ENCODE results near the gene PTPRO.

PTPRO gene

DNA sequence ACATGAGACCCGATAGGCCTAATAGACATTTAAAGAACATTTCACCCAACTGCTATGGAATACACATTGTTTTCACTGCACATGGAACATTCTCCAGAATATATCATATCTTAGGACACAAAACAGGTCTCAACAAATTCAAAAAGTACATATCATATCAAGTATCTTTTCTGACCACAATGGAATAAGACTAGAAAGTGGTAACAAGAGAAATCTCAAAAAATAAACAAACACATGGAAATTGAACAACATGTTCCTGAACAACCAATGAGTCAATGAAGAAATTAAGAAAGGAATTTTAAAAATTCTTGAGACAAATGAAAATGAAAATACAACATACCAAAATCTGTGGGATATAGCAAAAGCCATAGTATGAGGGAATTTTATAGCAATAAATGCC is 208.1 kb downstream of the PTPRO start:
- DNase-seq, result no peak

DNA sequence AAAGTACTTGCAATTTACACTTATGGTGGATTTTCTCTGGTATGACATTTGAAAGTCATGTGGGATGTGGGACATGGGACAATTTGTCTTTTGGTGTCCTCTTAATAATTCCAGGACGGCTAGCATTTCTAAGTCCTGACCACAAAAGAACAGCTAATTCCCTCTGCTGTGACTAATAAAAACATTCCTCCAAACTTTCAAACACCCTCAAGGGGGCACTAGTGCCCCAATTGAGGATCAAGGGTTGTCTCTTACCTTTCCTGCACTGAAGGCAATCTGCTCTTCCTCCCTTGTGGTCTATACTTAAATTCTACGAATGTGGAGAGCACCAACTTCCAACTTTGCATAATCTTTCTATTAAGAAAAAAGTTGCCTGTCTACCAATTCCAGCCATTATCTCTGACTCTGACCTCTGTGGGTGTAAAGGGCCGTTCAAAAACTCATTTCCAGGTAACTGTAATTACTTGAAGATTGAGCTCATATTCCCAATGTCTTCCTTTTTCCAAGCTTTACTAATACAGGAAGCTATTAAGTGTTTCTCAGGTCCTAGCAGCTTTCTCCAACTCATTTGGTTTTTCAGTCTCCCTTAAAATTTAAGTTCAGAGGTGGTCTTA is 210.2 kb downstream of the PTPRO start:
- no peak for DNase-seq

DNA sequence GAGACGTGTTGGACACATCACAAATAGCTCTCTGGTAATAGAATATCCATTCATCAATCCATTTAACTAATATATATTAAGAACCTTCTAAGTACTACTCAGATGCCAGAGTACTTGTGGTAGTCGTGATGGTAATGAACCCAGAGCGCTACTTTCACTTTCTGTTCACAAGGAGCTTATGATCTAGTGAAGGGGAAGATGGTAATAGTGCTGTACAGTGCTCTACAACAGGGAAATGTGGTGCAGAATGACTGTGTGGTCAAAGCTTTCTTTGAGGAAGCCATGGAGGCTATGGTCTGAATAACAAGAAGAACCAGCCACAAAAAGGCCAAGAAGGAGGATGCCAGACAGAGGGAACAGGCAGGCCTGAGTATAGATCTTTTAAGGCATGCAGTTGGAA is 212.0 kb downstream of the PTPRO start:
- no peak for DNase-seq

DNA sequence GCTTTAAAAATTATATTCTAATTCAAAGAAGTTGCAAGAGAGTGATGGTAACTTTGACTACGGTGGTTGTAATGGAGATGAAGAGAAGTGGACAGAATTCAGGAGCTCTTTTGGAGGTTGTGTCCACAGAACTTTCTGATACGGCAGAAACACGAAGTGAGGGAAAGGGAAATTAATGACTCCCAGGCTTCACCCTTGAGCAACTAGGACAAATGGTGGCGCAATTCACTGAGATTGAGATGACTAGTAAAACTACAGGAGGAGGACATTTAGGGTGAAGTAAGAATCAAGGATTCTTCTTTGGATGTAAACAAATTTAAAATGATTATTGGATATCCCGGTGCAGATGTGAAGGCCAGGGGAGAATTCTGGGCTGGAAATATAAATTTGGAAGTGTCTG is 212.6 kb downstream of the PTPRO start:
- DNase-seq, result no peak

DNA sequence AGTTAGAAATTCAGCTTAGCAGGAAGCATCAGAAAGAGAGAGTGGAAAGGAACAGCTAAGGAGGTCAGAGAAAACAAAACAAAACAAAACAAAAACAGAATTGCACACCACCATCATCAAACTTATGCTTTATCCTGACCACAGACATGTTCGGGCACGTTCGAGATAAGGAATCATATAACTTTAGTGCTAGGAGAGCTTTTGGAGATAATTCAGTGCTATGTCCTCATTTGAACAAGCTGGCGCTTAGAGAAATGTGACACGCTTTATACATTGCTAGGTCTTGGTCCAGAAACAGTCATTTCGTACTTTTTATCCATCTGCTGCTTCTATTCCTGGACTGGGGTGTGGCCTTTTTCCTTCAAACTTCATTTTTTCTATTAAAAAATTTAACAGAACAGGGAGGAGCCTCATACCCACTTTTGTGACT is 213.1 kb downstream of the PTPRO start:
- no peak for DNase-seq

DNA sequence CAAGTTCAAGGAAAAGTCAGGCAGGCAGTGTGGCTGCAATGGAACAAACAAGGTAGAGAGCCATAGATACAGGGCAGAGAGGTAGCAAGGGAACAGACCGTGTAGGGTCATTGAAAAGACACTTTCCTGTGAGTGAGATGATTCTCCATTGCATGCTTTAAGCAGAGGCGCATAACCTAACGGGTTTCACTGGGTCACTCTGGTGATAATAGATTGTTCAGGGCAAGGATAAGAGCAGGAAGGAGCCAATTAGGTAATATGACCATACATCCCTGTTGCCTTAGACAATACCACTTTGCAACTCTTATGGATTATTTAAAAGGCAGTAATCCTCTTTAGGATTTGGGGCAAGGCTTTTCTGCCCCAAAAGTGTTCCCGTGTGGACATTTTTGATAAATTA is 214.1 kb downstream of the PTPRO start:
- no peak for DNase-seq

DNA sequence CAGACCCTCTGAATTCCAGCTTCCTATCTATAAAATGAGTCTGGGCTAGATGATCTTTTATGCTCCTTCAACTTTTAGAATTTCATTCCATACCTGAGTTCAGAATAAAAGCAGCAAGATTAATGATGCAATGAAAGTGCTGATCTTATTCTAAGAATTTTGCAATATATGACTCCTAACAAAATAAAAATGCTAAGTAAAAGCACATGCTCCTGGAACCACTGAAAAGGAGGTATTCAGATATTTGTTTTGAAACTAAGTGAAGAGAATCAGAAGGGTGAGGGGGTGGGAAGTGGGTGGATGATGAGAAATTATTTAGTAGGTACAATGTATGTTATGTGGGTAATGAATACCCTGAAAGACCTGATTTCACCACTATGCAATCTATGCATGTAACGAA is 216.6 kb downstream of the PTPRO start:
- DNase-seq, result no peak

DNA sequence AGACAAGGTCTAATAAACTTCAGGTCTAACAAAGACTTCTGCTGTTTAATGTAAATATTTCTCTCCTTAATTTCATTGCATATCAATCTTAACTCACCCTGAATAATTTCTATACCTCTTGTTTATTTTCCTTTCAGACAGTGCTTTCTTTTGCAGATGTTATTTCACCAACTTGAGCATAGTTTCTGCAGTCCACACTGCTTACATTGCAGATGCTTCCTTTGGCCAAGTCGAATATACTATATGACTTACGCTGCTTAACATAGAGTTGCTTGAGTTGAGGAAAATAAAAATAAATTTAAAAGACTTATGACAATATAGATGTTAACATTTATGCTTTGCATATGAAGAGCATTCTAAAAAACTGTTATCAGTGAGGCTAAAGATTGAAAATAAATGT is 217.7 kb downstream of the PTPRO start:
- no peak for DNase-seq

DNA sequence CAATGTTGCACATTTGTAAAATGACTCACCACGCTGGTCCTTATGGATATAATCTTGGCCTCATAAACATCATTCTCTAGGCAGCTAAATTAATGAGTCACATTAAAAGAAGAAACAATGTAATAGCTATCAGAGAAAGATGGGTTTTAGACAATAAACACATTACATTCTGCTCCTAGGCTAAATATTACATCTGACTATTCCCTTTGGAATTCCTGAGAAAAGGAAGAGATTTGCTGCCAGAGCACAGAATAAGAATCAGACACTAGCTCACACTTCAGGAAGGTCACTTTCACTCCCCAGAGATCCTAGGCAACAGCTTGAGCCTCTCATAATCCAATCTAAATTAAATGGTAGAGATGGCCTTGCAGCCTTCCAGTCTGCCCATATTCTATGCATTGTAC is 218.2 kb downstream of the PTPRO start:
- DNase-seq, result no peak

DNA sequence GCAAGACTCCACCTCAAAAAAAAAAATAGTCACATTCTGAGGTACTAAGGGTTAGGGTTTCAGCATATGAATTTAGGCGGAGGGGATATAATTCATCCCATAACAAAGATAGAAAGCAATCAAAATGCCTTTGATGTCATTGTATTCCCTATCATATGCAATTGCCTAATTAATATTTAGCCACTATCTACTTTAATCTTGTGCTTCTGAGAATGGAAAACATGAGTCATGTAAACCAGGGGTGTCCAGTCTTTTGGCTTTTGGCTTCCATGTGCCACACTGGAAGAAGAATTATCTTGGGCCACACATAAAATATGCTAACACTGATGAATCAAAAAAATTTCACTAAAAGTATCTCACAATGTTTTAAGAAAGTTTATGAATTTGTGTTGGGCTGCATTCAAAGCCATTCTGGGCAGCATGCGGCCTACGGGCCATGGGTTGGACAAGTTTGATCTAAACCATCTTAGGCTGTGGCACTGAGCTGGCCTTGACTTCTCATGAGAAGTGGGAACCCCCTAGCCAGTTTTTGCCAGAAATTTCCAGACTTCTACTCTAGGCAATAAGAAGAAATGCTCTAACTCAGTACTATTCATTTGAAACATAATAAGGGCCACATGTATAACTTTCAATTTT is 219.8 kb downstream of the PTPRO start:
- DNase-seq, result no peak

DNA sequence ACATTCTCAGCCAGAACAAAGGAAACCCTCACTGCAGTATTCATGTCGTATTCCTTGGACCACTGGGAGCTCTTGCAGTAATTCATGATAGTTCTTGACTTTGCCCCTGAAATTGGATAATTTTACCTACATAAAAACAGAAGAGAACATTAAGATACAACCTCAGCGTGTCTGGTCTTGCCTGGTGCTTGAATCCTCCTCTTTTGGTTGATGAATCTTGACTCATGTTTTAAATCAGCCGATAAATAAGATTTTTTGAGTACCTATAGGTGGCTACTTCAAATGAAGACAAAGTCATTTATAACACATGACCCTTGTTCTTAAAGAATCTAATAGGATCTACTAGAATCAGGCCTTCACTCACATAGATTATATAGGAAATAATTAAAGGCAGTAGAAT is 221.0 kb downstream of the PTPRO start:
- DNase-seq, result no peak

DNA sequence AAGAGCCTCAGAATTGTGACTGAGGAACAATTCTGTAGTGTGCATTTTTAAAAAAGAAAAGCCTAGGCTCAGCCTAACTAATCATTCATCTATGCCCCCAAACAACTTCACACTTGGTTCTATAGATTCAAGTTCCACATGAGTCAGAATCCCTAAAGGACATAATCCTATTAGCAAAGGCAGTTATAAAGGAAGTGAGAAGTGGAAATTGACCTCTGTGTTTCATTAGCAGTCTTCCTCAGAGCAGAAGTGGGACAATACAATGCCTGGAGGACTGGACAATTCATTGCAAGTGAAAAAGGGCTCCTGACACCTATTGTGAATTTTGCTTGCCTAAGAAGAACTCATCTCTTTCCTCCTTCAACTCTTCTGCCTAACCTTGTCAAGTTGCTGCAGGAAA is 222.3 kb downstream of the PTPRO start:
- no peak for DNase-seq

DNA sequence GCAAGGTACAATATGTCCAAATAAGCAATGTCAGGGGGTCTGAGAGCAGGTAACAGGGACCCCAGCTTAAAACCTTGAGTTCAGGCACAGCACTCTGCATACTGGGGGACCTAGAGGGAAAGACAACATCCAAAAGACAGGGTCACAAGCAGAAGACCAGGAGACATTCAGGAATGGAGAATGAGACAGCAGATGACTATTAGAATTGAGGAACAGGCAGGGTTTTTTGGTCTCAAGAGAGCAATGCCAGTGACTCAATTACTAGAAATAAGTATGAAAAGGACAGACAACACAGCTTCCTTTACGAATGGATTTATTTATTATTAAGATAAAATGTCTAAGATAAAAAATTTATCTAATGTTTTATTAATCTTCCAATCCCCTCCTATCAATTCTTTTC is 223.0 kb downstream of the PTPRO start:
- no peak for DNase-seq

DNA sequence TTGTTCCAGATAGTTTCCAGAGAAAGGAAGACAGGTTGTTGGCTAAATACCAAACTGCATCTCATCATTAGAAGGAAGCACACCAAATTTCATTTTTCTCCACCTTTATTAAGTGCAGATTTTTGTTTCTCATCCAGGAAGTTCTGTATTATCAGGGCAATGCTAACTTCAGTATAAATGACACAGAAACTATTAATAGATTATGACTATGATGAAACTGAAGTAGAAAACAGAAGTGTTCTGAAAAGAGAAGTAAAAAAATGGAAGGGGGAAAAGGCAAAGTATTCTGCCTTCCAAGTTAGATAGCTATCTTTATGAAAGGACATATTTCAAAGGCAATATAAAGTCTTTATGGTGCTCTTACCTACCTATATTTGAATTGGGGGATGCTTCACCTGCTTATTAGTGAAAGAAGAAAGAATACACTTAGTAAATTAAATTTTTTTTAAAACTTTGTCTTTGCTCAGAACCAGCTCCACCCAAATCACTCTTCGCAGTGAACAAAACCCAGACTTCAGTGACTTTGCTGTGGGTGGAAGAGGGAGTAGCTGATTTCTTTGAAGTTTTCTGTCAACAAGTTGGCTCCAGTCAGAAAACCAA is 223.9 kb downstream of the PTPRO start:
- DNase-seq, result no peak

DNA sequence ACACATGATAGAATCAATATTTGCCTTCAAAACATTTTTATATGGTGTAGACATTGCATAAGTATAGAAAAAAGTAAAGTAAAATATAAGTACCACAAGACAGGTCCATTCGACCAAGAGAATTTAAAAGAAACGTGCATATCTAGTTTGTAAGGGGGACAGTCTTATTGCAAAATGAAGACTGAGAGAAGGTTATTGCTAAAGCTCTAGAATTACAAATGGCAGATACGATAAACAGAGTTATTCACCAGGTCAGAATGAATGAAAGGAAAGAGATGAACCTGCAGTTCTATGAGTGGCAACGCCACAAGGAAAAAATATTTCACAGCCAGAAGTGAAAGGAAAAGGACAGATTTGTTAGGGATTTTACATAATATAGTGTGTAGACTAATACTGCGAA is 224.8 kb downstream of the PTPRO start:
- no peak for DNase-seq

DNA sequence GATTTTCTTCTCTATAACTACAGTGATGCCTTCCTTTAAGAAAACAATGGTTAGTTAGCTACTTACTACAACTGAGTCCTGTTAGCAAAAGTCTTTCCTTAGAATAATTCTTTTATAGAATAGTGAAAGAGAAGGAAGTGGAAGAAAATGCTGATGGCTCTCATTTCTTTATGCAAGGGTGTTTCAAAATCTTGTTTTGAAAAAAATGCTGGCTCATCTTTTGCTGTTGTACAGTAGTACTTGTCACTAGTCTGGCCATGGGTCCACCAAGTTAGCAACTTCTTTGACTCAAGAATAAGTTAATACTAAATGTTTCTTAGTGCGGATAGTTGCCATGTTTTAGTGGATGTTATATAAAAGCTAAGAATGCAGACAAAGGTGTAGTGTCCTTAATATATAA is 225.4 kb downstream of the PTPRO start:
- DNase-seq, result no peak

DNA sequence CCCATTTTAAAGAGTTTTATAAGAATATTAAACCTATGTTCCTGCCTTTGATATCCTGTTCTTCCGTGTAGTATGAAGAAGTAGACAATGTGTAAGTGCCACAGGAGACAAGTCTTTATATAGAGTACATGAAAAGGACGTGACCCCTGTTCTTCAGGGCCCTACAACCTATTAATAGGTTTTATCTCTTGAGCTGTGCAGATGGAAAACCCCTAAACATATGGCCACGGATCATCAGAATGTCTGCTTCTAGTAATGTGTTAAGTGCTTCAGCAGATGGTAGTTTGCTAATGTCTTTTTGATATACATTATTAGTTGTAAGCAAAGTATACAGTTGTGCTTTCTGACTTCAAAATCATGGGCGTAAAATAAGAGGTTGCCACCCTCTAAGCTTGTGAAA is 228.5 kb downstream of the PTPRO start:
- DNase-seq, result no peak

DNA sequence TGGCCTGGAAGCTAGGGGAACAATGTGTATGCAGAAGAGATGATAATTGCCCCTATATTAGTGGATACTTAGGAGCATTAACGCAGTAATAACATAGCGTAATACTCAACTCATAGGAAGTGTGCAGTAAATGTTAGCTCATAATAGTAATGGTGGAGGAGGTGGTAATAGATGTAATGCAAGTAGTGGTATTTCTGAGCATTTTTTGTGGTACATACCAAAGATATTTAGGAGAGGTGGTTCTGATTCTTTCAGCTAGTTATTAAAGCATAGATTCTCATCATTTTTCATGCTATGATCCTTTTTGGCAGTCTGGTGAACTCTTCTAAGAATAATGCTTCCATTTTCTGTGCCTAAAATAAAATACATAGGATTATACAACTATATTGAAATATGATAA is 233.1 kb downstream of the PTPRO start:
- DNase-seq, result no peak

DNA sequence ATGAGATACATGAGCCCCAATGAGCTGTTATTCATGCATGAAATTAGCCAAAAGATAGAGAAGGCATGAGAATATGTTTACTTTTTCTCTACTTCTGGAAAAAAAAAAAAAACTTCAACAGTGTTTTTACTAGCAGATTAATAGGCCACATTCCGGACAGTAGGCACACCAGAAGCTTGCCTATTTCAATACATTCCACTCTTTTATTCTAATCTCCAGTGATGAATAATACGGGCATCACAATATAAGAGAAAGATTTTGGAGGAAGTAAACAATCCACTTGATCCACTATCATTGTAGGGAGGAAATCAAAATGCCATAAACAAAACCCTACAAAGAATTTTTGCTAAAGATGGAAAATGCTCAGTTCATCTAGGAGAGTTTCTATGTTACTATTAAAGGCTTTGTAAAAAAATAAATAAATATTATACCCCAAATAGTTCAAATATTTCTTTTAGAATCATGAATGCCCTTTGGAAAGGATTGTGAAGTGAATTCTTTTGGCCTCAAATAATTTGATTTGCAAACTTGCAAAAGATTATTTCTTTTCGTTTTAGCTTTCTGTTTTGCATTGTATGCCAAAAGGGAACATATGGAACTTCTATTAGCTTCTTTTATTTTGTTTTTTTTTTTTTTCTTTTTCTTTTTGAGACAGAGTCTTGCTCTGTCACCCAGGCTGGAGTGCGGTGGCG is 234.2 kb downstream of the PTPRO start:
- no peak for DNase-seq

DNA sequence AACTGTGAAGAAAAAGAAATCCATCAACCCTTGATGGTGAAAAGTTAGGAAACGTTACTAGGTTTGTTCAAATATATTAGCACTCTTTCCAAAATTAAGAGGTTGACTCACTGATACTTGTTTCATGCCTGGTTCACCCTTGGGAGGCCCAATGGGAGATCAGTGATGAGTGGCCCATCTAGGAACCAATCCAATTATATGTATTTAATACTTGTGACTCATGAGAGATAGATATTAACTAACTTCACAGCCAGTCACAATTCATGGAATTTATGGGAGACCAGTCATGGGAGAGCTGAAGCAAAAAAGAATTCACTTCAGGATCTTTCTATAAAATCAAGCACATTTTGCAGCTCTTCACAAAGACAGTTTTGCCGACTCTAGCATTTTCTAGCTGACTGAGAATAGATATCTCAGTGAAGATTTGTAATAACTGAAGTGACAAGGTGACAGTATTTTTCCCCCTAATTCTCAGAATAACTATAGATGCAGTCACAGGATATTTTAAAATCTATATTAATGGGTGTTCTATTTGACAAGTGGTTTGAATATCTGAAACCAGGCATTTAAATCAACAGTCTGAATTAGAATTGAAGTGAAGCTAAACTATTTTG is 236.7 kb downstream of the PTPRO start:
- no peak for DNase-seq

DNA sequence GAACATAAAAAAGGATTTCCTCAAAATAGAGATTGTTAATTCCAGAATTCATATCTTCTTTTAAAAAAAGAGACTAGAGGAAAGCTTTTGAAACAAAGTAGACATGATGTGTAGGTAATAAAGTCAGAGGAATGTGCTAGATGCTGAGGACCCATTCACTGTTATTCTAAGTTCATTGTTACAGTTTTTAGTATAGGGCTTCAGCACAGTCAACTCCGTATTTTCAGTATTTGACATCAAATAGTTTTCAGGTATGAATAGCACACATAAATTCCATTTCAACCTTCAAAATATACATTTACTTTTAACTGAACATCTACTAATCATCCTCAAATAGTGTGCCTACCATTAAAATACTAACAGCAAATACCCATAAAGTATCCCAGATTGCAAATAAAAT is 239.1 kb downstream of the PTPRO start:
- no peak for DNase-seq

DNA sequence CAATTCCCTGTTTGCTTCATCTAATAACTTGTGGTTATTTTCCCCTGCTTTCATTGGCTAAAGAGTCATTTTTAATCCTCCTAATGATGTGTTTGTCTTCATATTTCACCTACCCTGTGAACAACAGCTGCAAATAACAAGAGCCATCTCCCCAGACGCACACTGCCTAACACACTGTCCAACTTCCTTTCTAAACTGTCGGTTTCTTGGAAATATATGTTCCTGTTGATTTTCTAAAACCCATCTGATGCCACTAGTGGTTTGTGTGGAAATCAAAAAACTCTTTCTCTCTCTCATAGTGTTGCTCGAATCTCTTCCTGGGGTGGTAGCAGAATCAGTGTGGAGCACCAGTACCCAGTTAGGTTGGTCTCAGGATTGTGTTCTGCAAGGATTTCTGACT is 240.0 kb downstream of the PTPRO start:
- DNase-seq, result no peak

DNA sequence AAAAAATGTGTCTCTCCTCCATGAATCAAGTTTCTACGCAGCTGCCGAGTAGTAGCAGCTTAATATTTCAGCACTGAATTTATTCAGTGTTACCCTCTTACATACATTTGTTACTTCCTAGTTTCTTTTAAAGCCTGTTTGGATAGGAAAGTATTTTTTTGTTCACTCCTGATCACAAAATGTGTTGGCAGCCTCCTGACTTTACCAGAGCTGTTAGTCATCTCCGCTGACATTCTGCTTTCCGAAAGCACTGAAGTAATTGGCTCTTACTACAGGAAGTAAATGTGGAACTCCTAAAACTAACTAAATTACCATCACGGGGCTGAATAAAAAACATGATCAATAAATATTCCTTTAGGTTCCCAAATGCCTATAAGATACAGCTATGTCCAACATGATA is 241.4 kb downstream of the PTPRO start:
- no peak for DNase-seq

DNA sequence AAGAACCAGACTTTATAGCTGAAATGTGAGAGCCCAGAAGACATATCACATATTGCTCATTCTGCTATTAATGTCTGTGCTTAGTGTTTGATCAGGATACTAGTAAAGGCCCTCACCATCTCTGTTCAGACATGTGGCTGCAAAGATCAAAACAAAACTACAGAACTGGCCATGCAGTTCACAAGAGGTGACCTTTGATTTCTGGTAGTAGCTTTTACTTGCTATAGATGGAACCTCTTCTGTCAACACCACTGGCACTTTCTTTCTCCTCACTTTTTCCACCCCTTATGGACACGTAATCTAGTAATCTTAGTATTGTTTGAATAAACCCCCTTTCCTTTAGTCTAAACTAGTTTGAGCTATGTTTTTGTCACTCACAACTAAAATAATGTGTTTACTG is 252.0 kb downstream of the PTPRO start:
- DNase-seq, result no peak

Measured in cortex of kidney (tissue), 1 donor.